Measurements from ENCODE around the gene CACNA1D.

- TF ChIP-seq CTCF (optimal IDR thresholded peaks at IDR 0.05 in 1 of 3, IDR thresholded peaks at IDR 0.05 in 1 of 3, conservative IDR thresholded peaks at IDR 0.05 in 1 of 3; ENCODE audit: extremely low read depth in 1 of 3, insufficient read depth in 2 of 3, low read length in 3 of 3) (no peak), EZH2 (IDR thresholded peaks at IDR 0.05; ENCODE audit: low read length) (no peak)
Measured at GRCh38 chr3:53629402-53629723, 135.0 kb downstream of the CACNA1D start.
